SU-DHL-6 (cell line): ENCODE results near the gene CEP41.

ENCODE experiments used
- CTCF ChIP-seq: fragments of 200-600 bp; sonication (generic); IDR thresholded peaks from one replicate; pipeline ENCODE4 v1.5.1; 2017; ENCODE audit warnings: antibody characterized with exemption, mild to moderate bottlenecking, low read length, moderate library complexity; ENCODE audit not compliant: insufficient read depth, poor library complexity, severe bottlenecking
- EZH2phosphoT487 ChIP-seq: fragments of 200-600 bp; sonication (generic), shearing (Covaris generic); conservative IDR thresholded peaks from 2 replicates; pipeline ENCODE4 v1.6.1; 2018; ENCODE audit warnings: mild to moderate bottlenecking, antibody characterized with exemption, low read length, moderate library complexity, mixed read lengths

GRCh38 chr7:130429019-130429418 is 11.8 kb downstream of the CEP41 start:
- TF ChIP-seq EZH2phosphoT487 = no peak
- no peak for TF ChIP-seq CTCF
